ENCODE measurements around the gene POLE4.

GRCh38 chr2:75002007-75002406 is 43.6 kb downstream of the POLE4 start:
- TF ChIP-seq ZNF57 (CRISPR knock-in tag; IDR thresholded peaks at IDR 0.05) (no peak), VEZF1 (CRISPR knock-in tag; IDR thresholded peaks at IDR 0.05) (no peak), FIP1L1 (IDR thresholded peaks at IDR 0.05; ENCODE audit: low read depth, low read length, poor library complexity, severe bottlenecking) (no peak), HDAC2 (IDR thresholded peaks at IDR 0.05) (no peak), YY1 (IDR thresholded peaks at IDR 0.05; ENCODE audit: borderline replicate concordance in 1 of 3, control insufficient read depth in 1 of 3, extremely low read depth in 1 of 3, insufficient read depth in 3 of 3, insufficient read length in 1 of 3, insufficient replicate concordance in 2 of 3, low read depth in 1 of 3, low read length in 2 of 3) (no peak), PHTF2 (CRISPR knock-in tag; IDR thresholded peaks at IDR 0.05) (no peak), CBFA2T2 (conservative IDR thresholded peaks at IDR 0.05) (no peak), CTCF (IDR thresholded peaks at IDR 0.05 in 2 of 3, conservative IDR thresholded peaks at IDR 0.05 in 1 of 3; ENCODE audit: insufficient read depth in 2 of 3, low read depth in 1 of 3, low read length in 3 of 3) (no peak)

Measured in K562 (cell line).